ENCODE results near the gene ABCC3.

GRCh38 chr17:50721194-50722010 is 86.7 kb downstream of the ABCC3 start:
- no peak for TF ChIP-seq CTCF (conservative IDR thresholded peaks at IDR 0.05 in 1 of 2, IDR thresholded peaks at IDR 0.05 in 1 of 2; ENCODE audit: low read depth in 1 of 2, low read length in 2 of 2)
- TF ChIP-seq EZH2 (IDR thresholded peaks at IDR 0.05; ENCODE audit: low read length, missing control alignments): no peak
